GM10847 (cell line): ENCODE measurements around the gene BRD9.

Experiments
- POLR2A ChIP-seq: IDR thresholded peaks from 2 replicates; pipeline ENCODE4 v1.6.1; 2011; ENCODE audit not compliant: insufficient read length; ENCODE audit errors: extremely low read depth

Gene BRD9

GRCh38 chr5:909994-910768 lies 17.6 kb upstream of the BRD9 start:
- TF ChIP-seq POLR2A, result no peak

GRCh38 chr5:909086-909485 lies 16.5 kb upstream of the BRD9 start:
- TF ChIP-seq POLR2A, result no peak

DNA sequence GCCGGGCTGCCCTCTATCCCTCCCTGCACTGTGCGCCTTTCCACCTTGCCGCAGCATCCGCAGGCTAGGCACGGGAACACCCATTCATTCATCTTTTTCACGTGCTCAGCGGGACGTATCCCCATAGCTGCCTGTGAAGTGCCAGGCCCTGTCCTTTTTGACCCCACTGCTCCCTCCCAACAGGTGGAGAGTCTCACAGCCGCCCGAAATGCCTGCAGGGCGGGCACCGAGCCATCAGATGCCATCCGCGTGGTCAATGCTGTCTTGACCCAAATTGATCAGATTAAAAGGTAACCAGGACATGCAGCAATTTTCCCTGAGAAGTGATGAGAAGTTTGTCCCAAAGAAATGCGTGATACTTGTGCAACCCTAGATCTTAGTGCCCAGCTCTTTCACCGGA lies 15.6 kb upstream of the BRD9 start:
- TF ChIP-seq POLR2A, result no peak

DNA sequence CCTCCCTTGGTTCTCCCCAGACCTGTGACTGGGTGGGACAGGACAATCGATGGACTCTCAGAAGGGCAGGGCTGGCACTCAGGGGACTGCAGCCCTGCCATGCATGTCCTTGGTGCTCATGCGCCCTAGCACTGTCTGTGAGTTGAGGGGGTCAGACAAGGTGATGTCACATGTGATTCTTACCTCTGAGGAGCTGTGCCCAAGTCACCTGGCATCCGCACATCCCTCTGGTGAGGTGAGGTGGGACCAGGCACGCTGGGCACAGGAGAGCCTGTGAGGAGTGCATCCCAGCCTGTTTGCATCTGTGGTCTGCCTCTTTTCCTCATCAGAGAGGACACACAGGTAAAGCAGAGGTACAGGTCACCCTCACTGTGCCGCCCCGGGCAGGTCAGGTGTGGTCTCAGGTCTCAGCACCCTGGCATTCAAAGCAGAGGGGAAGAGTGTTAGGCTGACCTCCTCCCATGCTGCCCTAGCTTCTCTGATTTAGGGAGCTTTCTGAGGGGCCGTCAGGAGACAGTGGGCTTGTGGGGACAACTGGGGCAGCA lies 14.8 kb upstream of the BRD9 start:
- no peak for TF ChIP-seq POLR2A

- TF ChIP-seq POLR2A, result no peak
These were observed 12.6 kb upstream of the BRD9 start for GRCh38 chr5:905139-905642.

DNA sequence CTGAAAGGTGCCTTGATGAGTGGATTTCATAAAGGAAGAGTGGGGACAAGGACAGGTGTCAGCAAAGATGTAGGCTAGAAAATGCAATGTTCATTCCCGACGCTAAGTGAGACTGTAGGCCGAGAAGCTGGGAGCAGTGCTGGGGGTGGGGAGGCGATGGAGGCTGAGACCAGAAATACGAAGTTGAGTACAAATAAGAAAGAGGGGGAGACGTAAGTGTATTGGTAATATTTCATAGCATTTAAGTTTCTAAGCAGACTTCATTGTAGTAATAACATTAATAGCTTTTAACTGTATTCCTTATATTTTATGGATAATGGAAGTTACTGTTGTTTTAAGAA lies 11.1 kb upstream of the BRD9 start:
- no peak for TF ChIP-seq POLR2A

- no peak for TF ChIP-seq POLR2A
These were observed 9.7 kb upstream of the BRD9 start for GRCh38 chr5:902129-902916.

DNA sequence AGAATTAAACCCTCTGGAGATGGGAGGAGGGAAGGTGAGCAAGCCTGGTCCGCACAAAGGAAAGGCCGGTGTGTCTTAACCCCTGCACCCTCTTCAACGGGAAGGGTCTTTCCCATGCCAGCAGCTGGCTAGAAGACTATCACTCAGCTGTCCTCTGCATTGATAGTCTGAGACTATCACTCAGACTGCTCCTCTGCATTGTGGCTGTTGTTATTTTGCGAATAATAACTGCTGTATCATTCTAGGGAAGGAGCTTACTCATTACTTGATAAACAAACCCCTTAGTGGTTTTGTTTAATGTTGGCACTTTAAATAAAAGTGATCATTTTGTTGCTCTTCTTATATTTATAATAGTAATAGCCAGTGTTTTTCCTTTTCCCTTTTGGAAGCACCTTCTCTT lies 8.2 kb upstream of the BRD9 start:
- no peak for TF ChIP-seq POLR2A

- TF ChIP-seq POLR2A, result no peak
These were observed 1.1 kb upstream of the BRD9 start for GRCh38 chr5:893711-894110.

- no peak for TF ChIP-seq POLR2A
These were observed 521 bp upstream of the BRD9 start for GRCh38 chr5:893137-893506.

- no peak for TF ChIP-seq POLR2A
These were observed 686 bp downstream of the BRD9 start for GRCh38 chr5:891837-892393.

GRCh38 chr5:891117-891836 lies 1.3 kb downstream of the BRD9 start:
- no peak for TF ChIP-seq POLR2A

DNA sequence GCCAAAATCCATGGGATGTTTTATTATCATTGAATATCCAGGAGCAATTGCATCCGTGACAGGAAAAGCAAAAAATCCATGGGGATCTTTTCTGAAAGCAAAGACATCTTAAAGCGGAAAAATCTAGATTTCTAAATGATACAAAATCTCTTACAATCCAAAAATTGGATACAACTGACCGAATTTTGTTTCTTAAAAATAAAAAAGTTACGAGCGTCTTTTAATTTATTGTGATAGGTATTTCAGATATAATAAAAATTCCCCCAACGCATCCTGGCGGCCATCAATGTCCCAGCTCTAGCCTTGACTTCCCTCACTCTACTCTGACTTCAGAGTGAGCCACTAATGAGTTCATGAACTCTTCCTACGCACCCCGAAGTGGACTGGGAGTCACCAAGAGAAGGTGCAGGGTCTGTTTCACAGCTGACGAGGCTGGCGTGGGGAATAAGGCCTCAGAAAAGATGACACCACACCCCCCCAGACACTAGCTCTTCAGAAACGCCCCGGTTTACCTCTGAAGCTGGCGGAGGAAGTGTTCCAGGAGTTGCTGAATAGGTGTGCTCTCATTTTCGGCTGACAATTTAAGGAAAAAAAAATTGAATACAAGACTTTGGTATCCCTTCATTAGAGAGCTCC lies 3.4 kb downstream of the BRD9 start:
- no peak for TF ChIP-seq POLR2A

GRCh38 chr5:888638-889035 lies 4.0 kb downstream of the BRD9 start:
- no peak for TF ChIP-seq POLR2A
